HCT116 (cell line): Measurements from ENCODE around the gene SUSD3. TPM values are rescaled to one million over a fixed set of nuclear protein-coding genes. Genes with fewer than 3 reads are reported as not detected.

Experiments
- ATAC-seq: fragments of 200-7000 bp; cut with Tn5 transposase; 2 replicates; pipeline ENCODE4 v1.9.1; 2020; ENCODE audit warnings: mild to moderate bottlenecking, moderate library complexity
- BruUV-seq: library from RNA; stranded (reverse); fragments of 400-500 nt; replicated peaks from 2 replicates; lab custom pipeline; 2021; lab: Mats Ljungman, UMichigan
- CTCF ChIA-PET: fragments of 300-600 bp; sonication (Branson Sonifier 250); formaldehyde crosslinking; loops from one replicate; lab custom pipeline; 2021; ENCODE audit warnings: antibody characterized with exemption; lab: Charles Lee
- POLR2A ChIA-PET: fragments of 300-600, 350-600 bp; sonication (Branson Sonifier 250); formaldehyde crosslinking; loops from one replicate; lab custom pipeline; 2021; ENCODE audit warnings: antibody characterized with exemption; lab: Charles Lee
- RAD21 ChIA-PET, 2 experiments: fragments of 300-600 bp; sonication (Branson Sonifier 250); formaldehyde crosslinking; loops; one replicate each; lab custom pipeline; 2023; ENCODE audit warnings: low total read pairs in 2 of 2; ENCODE audit not compliant: uncharacterized antibody in 2 of 2, unreplicated experiment in 2 of 2, low non-redundant PET in 1 of 2; lab: Charles Lee
- DNase-seq: peaks from one replicate; pipeline ENCODE4 v3.0.0-alpha.2; 2010; ENCODE audit warnings: low read depth, low spot score
- H2AFZ ChIP-seq: fragments of 200-600 bp; shearing (Covaris generic), sonication (generic); 2 replicates; pipeline ENCODE4 v1.6.1; 2017; ENCODE audit warnings: low read depth, mixed run types, mixed read lengths, antibody characterized with exemption, low read length; ENCODE audit not compliant: poor library complexity, severe bottlenecking
- H3K27ac ChIP-seq: 2 replicates; pipeline ENCODE4 v1.5.1; 2012; ENCODE audit warnings: low read depth, low read length
- H3K27me3 ChIP-seq: fragments of 200-600 bp; sonication (generic); 2 replicates; pipeline ENCODE4 v1.6.1; 2016; ENCODE audit warnings: mixed run types, low read length, mixed read lengths; ENCODE audit not compliant: insufficient read depth
- H3K36me3 ChIP-seq, 2 experiments: fragments of 200-500 bp in 1 of 2; fragments of 200-600 bp in 1 of 2; sonication (Bioruptor generic) in 1 of 2; sonication (generic) in 1 of 2; 2 replicates each; pipeline versions ENCODE4 v1.5.1 to v1.6.1; 2014 to 2016; ENCODE audit warnings: low read length in 2 of 2, inconsistent platforms in 1 of 2, mixed read lengths in 1 of 2, mixed run types in 1 of 2; ENCODE audit not compliant: insufficient read depth in 2 of 2, control insufficient read depth in 1 of 2
- H3K4me1 ChIP-seq, 2 experiments: fragments of 200-600 bp in 1 of 2; sonication (generic) in 1 of 2; 2 replicates each; pipeline versions ENCODE4 v1.5.1 to v1.6.1; 2012 to 2017; ENCODE audit warnings: low read length in 2 of 2, inconsistent platforms in 1 of 2, mild to moderate bottlenecking in 1 of 2, mixed read lengths in 1 of 2, mixed run types in 1 of 2, moderate library complexity in 1 of 2; ENCODE audit not compliant: insufficient read depth in 2 of 2, control insufficient read depth in 1 of 2
- H3K4me2 ChIP-seq: fragments of 200-600 bp; sonication (generic); 2 replicates; pipeline ENCODE4 v1.6.1; 2017; ENCODE audit warnings: mixed run types, low read length, mixed read lengths
- H3K4me3 ChIP-seq, 2 experiments: fragments of 200-600 bp in 1 of 2; sonication (generic) in 1 of 2; replicated peaks in 1 of 2; 2 replicates each; pipeline ENCODE4 v1.5.1; 2011 to 2016; ENCODE audit warnings: low read length in 2 of 2, control low read depth in 1 of 2, low read depth in 1 of 2, mild to moderate bottlenecking in 1 of 2, mixed read lengths in 1 of 2, mixed run types in 1 of 2
- H3K79me2 ChIP-seq: fragments of 200-600 bp; sonication (generic); 2 replicates; pipeline ENCODE4 v1.6.1; 2017; ENCODE audit warnings: mild to moderate bottlenecking, mixed run types, low read length, moderate library complexity, mixed read lengths; ENCODE audit not compliant: insufficient read depth
- H3K9ac ChIP-seq: fragments of 200-600 bp; sonication (generic); 2 replicates; pipeline ENCODE4 v1.6.1; 2016; ENCODE audit warnings: low read length, mixed read lengths
- H3K9me2 ChIP-seq: fragments of 200-600 bp; sonication (generic), shearing (Covaris generic); 2 replicates; pipeline ENCODE4 v1.6.1; 2017; ENCODE audit warnings: mixed run types, mild to moderate bottlenecking, moderate library complexity; ENCODE audit not compliant: insufficient read depth
- H3K9me3 ChIP-seq, 2 experiments: fragments of 200-500 bp in 1 of 2; fragments of 200-600 bp in 1 of 2; sonication (Bioruptor generic) in 1 of 2; sonication (generic) in 1 of 2; 2 replicates each; pipeline ENCODE4 v1.6.1; 2014 to 2017; ENCODE audit warnings: low read length in 2 of 2, mixed read lengths in 2 of 2, inconsistent platforms in 1 of 2, low read depth in 1 of 2, mild to moderate bottlenecking in 1 of 2, mixed run types in 1 of 2, moderate library complexity in 1 of 2; ENCODE audit not compliant: control insufficient read depth in 1 of 2, insufficient read depth in 1 of 2
- H4K20me1 ChIP-seq: fragments of 200-600 bp; sonication (generic), shearing (Covaris generic); 2 replicates; pipeline ENCODE4 v1.6.1; 2017; ENCODE audit warnings: mixed run types, mild to moderate bottlenecking, moderate library complexity; ENCODE audit not compliant: insufficient read depth
- CBX3 ChIP-seq: IDR thresholded peaks from 2 replicates; pipeline ENCODE4 v1.6.1; 2012; ENCODE audit warnings: low read depth
- CEBPB ChIP-seq: IDR thresholded peaks from 2 replicates; pipeline ENCODE4 v1.6.1; 2012; ENCODE audit warnings: low read depth
- CTCF ChIP-seq, 3 experiments: fragments of 200-600 bp in 1 of 3; sonication (generic) in 1 of 3; IDR thresholded peaks in 2 of 3; conservative IDR thresholded peaks in 1 of 3; 2 replicates each; pipeline ENCODE4 v1.5.1; 2012 to 2017; ENCODE audit warnings: low read depth in 2 of 3, low read length in 2 of 3, antibody characterized with exemption in 1 of 3, borderline replicate concordance in 1 of 3, control low read depth in 1 of 3, mild to moderate bottlenecking in 1 of 3, mixed read lengths in 1 of 3, mixed run types in 1 of 3, moderate library complexity in 1 of 3; ENCODE audit not compliant: insufficient read depth in 1 of 3
- ELF1 ChIP-seq: IDR thresholded peaks from 2 replicates; pipeline ENCODE4 v1.6.1; 2012; ENCODE audit warnings: low read depth, borderline replicate concordance
- JUND ChIP-seq: IDR thresholded peaks from 2 replicates; pipeline ENCODE4 v1.6.1; 2012
- RAD21 ChIP-seq: IDR thresholded peaks from 2 replicates; pipeline ENCODE4 v1.6.1; 2012; ENCODE audit warnings: low read depth, mild to moderate bottlenecking
- REST ChIP-seq: IDR thresholded peaks from 2 replicates; pipeline ENCODE4 v1.6.1; 2012; ENCODE audit warnings: low read depth
- SIN3A ChIP-seq: IDR thresholded peaks from 2 replicates; pipeline ENCODE4 v1.6.1; 2012; ENCODE audit warnings: low read depth
- SP1 ChIP-seq: IDR thresholded peaks from 2 replicates; pipeline ENCODE4 v1.6.1; 2012; ENCODE audit warnings: low read depth
- SRF ChIP-seq: IDR thresholded peaks from 2 replicates; pipeline ENCODE4 v1.6.1; 2012; ENCODE audit warnings: low read depth
- YY1 ChIP-seq: IDR thresholded peaks from 2 replicates; pipeline ENCODE4 v1.6.1; 2011; ENCODE audit warnings: low read length, low read depth, moderate library complexity, mild to moderate bottlenecking; ENCODE audit not compliant: insufficient replicate concordance; ENCODE audit errors: extremely low read depth
- ZBTB33 ChIP-seq: IDR thresholded peaks from 2 replicates; pipeline ENCODE4 v1.6.1; 2011; ENCODE audit warnings: mild to moderate bottlenecking, low read length, moderate library complexity; ENCODE audit not compliant: insufficient replicate concordance; ENCODE audit errors: extremely low read depth
- ZFX ChIP-seq: fragments of 450-650 bp; IDR thresholded peaks from 2 replicates; pipeline ENCODE4 v1.6.1; 2017
- ZNF274 ChIP-seq: fragments of 200-500 bp; sonication (Bioruptor generic); IDR thresholded peaks from 2 replicates; pipeline ENCODE4 v1.6.1; 2014; ENCODE audit warnings: mild to moderate bottlenecking, low read depth, low read length, inconsistent platforms
- intact Hi-C: fragments of 100-400 bp; cut with micrococcal nuclease; formaldehyde crosslinking; loops from 2 replicates; pipeline ENCODE4 v1.10.0; 2022
- total RNA-seq: library from RNA; stranded (reverse); gene quantifications from one replicate; pipeline ENCODE4 v1.2.1, GENCODE V29; 2021; ENCODE audit not compliant: unreplicated experiment

The SUSD3 gene
- total RNA-seq, 1 experiment from 2014 or later, result 11.3 TPM

- H3K9me3 ChIP-seq, result no peaks in the 10 kb centered on the region
- H3K4me2 ChIP-seq, result no peak overlapping the region
- H3K9ac ChIP-seq, result no peak overlapping the region
- H3K36me3 ChIP-seq, result peaks cover 3 to 4% of the 10 kb centered on the region in 2 experiments; a peak in 3 of 4 replicates
- H2AFZ ChIP-seq, result no peak overlapping the region
- no peaks in the 10 kb centered on the region for H3K27me3 ChIP-seq
- no TSS peak for BruUV-seq
- no peak overlapping the region for H3K27ac ChIP-seq
- CTCF ChIA-PET, result no interaction called here
- intact Hi-C loops, result no loop called here
- POLR2A ChIA-PET, result no interaction called here
- DNase-seq (no peak), ATAC-seq (no peak)
- no peak overlapping the region for H3K4me3 ChIP-seq
- H3K9me2 ChIP-seq, result no peaks in the 10 kb centered on the region
- RAD21 ChIA-PET, result no interaction called here
- peaks cover 0 to 23% of the 10 kb centered on the region in 2 experiments; a peak in 2 of 4 replicates for H3K4me1 ChIP-seq
- TF ChIP-seq ELF1, result no peak
- no peak for TF ChIP-seq ZFX
- no peak for TF ChIP-seq RAD21
- no peak for TF ChIP-seq JUND
- no peak for TF ChIP-seq ZNF274
- TF ChIP-seq CBX3, result no peak
- no peak for TF ChIP-seq YY1
- TF ChIP-seq REST, result no peak
- TF ChIP-seq SRF, result no peak
- no peak for TF ChIP-seq ZBTB33
- no peak for TF ChIP-seq CTCF (IDR thresholded peaks at IDR 0.05 in 2 of 3, conservative IDR thresholded peaks at IDR 0.05 in 1 of 3; ENCODE audit: borderline replicate concordance in 1 of 3, insufficient read depth in 1 of 3, low read depth in 2 of 3, low read length in 2 of 3)
- no peak for TF ChIP-seq SIN3A
- no peak for TF ChIP-seq CEBPB
- TF ChIP-seq SP1, result no peak
- H3K79me2 ChIP-seq, result peaks cover 19% of the 10 kb centered on the region
- no peaks in the 10 kb centered on the region for H4K20me1 ChIP-seq
These were observed 52.5 kb downstream of the SUSD3 start for GRCh38 chr9:93111001-93111370.
